Ovary (tissue), 9 donors: ENCODE measurements around the gene BIN1. TPM values are rescaled to one million over a fixed set of nuclear protein-coding genes. Genes with fewer than 3 reads are reported as not detected.

ENCODE experiments used
- DNase-seq, 5 donors: peaks; one replicate each; pipeline ENCODE4 v3.0.0-alpha.2; 2019 to 2020
- H3K27ac ChIP-seq, 2 donors: fragments of 200-600 bp; one replicate each; pipeline versions ENCODE4 v1.5.1 to v1.8.0; 2019 to 2022
- H3K27me3 ChIP-seq: fragments of 200-600 bp; one replicate; pipeline ENCODE4 v1.8.0; 2022
- H3K36me3 ChIP-seq: fragments of 200-600 bp; sonication (generic); one replicate; pipeline ENCODE4 v1.5.1; 2019
- H3K4me1 ChIP-seq: one replicate; pipeline ENCODE4 v1.8.1; 2013; ENCODE audit warnings: mild to moderate bottlenecking, moderate library complexity; ENCODE audit not compliant: insufficient read depth
- H3K4me3 ChIP-seq: fragments of 200-600 bp; sonication (generic); one replicate; pipeline ENCODE4 v1.5.1; 2017
- H3K9me3 ChIP-seq, 2 donors: fragments of 200-600 bp in 1 of 2; sonication (generic) in 1 of 2; one replicate each; pipeline versions ENCODE4 v1.5.1 to v1.8.1; 2013 to 2019; ENCODE audit warnings: mild to moderate bottlenecking in 1 of 2, moderate library complexity in 1 of 2
- EP300 ChIP-seq: sonication (generic); formaldehyde crosslinking; IDR thresholded peaks from one replicate; pipeline ENCODE4 v1.6.1; 2017; ENCODE audit warnings: antibody characterized with exemption
- POLR2A ChIP-seq: fragments of 450-650 bp; IDR thresholded peaks from one replicate; pipeline ENCODE4 v1.6.1; 2017; ENCODE audit warnings: antibody characterized with exemption, mild to moderate bottlenecking, moderate library complexity
- WGBS, 3 donors: extraction: QIAGEN DNeasy Blood & Tissue Kit in 1 of 3; methylation state at CpG; one replicate each; pipeline versions ENCODE4 v1.1.5 to v1.1.7; 2013 to 2017; 5-methylcytosine and 5-hydroxymethylcytosine counted together
- intact Hi-C, 4 donors: fragments of 100-400 bp; cut with DNase I; formaldehyde crosslinking; loops; one replicate each; pipeline versions ENCODE4 v1.11.0 to v1.15.1; 2022 to 2023
- polyA plus RNA-seq, 2 donors: library from polyadenylated mRNA; stranded (reverse); fragments of 200-250 nt in 1 of 2; fragments of 350-450 nt in 1 of 2; fragmentation: Illumina TruSeq in 1 of 2; extraction: RNeasy Lipid Tissue Mini Kit (QIAGEN cat#74804) in 1 of 2; gene quantifications; one replicate each; pipeline ENCODE4 v1.2.3, GENCODE V29; 2013 to 2014
- total RNA-seq, 7 donors: library from RNA; depleted of rRNA in 2 of 7; stranded (reverse); fragments of >200 nt in 2 of 7; fragmentation: NEBNext Ultra II Directional in 3 of 7; extraction: Animal tissue kit (Norgen Biotek cat#: 25700) in 3 of 7; gene quantifications; one replicate each; pipeline versions ENCODE4 v1.1.0 to v1.2.4, GENCODE V29; 2016 to 2023
- TF ChIP-seq, protein P1 (sequence below), 3 donors: fragments of 450-650 bp in 2 of 3; fragments of 200-600 bp in 1 of 3; IDR thresholded peaks; one replicate each; pipeline versions ENCODE4 v1.5.1 to v1.8.0; 2016 to 2022; ENCODE audit warnings: antibody characterized with exemption in 3 of 3, mild to moderate bottlenecking in 1 of 3
- donor health status: DM: no; HTN: no; CAD: no; lungs with moderate emphysema.
- donor health status: DM: no; HTN: no; CAD: no.
- donor health status: Bipolar disorder and iron deficiency.
- donor health status: DM: yes; HTN: yes; CAD: no.
- donor health status: DM: no; HTN: no; CAD: no.
- donor health status: DM: yes; HTN: yes; CAD: no.

The BIN1 gene
- total and polyA plus RNA-seq, 9 donors, result 16.7 to 77.3 (median 54.0) TPM

DNA sequence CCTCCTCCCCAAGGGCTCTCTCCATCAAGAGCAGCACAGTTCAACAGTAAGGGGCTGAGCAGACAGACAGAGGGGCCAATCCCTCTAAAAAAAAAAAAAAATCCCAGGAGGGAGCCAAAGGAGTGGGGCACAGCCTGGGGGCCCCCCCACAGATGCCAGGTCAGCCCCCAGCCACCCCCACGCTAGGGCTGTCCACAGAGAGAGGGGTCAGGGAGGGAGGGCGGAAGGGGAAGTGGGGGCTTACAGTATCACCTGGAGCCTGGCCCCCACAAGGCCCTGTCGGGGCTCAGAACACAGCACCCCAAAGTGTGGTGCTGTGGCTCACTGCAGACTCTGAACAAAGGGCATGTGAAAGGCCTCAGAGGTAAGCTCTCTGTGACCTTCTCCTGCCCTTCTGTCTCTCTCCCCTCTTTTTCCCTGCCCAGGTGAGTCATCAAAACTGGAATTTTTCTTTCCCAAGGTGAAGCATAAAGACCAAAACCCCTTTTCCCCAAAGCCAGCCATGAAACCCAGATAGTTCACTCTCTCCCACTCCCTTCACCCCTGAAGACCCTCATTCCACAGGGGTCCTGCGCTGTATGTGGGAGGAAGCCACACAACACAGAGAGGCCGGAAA, 13.9 kb downstream of the BIN1 start:
- H3K4me3 ChIP-seq, result no peak overlapping the region
- H3K27me3 ChIP-seq, result no peaks in the 10 kb centered on the region
- intact Hi-C loops, result loop anchor here in 1 of 4 donors (10.0 kb wide), 1 partner anchor 202 kb away; the partner anchor contains the start of gene ERCC3
- no peak overlapping the region for H3K27ac ChIP-seq
- TF ChIP-seq POLR2A, result no peak
- no peak for TF ChIP-seq EP300
- TF ChIP-seq, protein P1, sequence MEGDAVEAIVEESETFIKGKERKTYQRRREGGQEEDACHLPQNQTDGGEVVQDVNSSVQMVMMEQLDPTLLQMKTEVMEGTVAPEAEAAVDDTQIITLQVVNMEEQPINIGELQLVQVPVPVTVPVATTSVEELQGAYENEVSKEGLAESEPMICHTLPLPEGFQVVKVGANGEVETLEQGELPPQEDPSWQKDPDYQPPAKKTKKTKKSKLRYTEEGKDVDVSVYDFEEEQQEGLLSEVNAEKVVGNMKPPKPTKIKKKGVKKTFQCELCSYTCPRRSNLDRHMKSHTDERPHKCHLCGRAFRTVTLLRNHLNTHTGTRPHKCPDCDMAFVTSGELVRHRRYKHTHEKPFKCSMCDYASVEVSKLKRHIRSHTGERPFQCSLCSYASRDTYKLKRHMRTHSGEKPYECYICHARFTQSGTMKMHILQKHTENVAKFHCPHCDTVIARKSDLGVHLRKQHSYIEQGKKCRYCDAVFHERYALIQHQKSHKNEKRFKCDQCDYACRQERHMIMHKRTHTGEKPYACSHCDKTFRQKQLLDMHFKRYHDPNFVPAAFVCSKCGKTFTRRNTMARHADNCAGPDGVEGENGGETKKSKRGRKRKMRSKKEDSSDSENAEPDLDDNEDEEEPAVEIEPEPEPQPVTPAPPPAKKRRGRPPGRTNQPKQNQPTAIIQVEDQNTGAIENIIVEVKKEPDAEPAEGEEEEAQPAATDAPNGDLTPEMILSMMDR (IDR thresholded peaks at IDR 0.05), result no peak
- peaks cover 14% of the 10 kb centered on the region for H3K4me1 ChIP-seq
- 93 to 98% (median 93%) methylated on average over 5 of the region's 5 CpGs for WGBS, 3 donors
- H3K36me3 ChIP-seq, result no peaks in the 10 kb centered on the region
- H3K9me3 ChIP-seq, result no peaks in the 10 kb centered on the region
- DNase-seq, result peak in 1 of 5 donors; percentile 10

DNA sequence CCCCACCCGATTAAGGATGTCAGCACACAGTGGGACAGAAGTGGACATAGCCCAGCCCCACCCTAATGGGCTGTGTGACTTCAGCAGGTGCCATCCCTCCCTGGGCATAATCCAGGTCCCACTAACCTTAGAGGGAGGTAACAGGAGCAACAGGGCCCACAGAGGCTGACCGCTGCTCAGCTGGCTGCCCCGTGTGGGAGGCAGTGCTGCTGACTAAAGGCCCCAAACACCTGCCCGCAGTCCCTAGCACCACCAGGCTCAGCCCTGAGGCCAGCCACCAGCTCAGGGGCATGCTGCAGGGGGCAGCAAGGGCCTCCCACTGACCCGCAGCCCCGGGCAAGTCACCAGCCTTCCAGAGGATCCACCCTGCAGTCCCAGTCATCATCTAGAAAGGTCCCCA, 14.6 kb downstream of the BIN1 start:
- Histone ChIP-seq H3K27me3 (no peaks in the 10 kb centered on the region), H3K4me1 (peaks cover 16% of the 10 kb centered on the region), H3K27ac (no peak overlapping the region), H3K4me3 (no peak overlapping the region), H3K36me3 (no peaks in the 10 kb centered on the region), H3K9me3 (no peaks in the 10 kb centered on the region)
- 87 to 93% (median 91%) methylated on average over 4 to 6 of the region's 6 CpGs for WGBS, 3 donors
- DNase-seq, result peak in 1 of 5 donors; percentile 13
- no peak for TF ChIP-seq POLR2A
- no peak for TF ChIP-seq EP300
- TF ChIP-seq, protein P1 (IDR thresholded peaks at IDR 0.05), result no peak
- intact Hi-C loops, result loop anchor here in 1 of 4 donors (10.0 kb wide), 1 partner anchor 202 kb away; the partner anchor contains the start of gene ERCC3

DNA sequence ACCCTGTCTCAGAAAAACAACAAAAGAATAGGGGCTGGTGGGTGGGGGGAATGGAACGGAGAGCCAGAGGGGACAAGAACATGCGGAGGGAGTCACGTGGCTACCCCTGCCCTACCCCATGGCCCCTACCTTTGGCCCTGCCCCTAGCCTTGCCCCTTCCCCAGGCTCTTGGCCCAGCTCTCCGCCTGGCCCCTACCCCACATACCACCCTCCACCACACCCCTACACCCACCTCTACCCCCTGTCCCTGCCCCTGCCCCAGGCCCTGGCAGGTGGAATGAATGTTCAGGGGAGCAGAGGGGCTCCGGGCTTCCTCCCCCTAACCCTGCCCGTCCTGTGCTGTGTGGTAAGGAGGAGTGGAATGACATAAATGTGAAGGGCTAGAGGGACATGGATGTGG, 15.1 kb downstream of the BIN1 start:
- TF ChIP-seq EP300 (no peak), POLR2A (no peak)
- TF ChIP-seq, protein P1 (IDR thresholded peaks at IDR 0.05), result no peak
- Histone ChIP-seq H3K4me3 (no peak overlapping the region), H3K27ac (no peak overlapping the region), H3K27me3 (no peaks in the 10 kb centered on the region), H3K9me3 (no peaks in the 10 kb centered on the region), H3K36me3 (no peaks in the 10 kb centered on the region), H3K4me1 (peaks cover 17% of the 10 kb centered on the region)
- 90 to 93% (median 92%) methylated on average over 6 of the region's 6 CpGs for WGBS, 3 donors
- intact Hi-C loops, result loop anchor here in 1 of 4 donors (10.0 kb wide), 1 partner anchor 203 kb away; the partner anchor contains the start of gene ERCC3
- peak in 1 of 5 donors; percentile 16 for DNase-seq

DNA sequence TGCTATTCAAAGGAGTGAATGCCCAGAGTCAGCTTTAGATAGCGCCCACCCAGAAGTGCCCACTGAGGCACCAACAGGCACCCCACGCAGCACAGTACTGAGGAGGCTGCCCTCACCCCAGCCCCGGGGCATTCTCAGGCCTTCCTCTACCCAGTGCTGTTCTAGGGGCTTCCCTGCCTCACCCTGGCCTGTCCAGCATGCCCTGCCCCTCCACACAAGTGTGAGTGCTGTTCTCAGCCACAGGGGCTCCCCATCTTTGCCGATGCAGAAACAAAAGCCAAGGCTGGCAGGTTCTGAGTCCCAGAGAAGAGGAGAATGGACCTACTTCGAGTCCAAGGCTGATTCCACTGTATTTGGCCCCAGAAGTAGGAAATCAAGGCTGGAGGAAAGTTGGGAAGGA, 15.8 kb downstream of the BIN1 start:
- Histone ChIP-seq H3K4me3 (no peak overlapping the region), H3K4me1 (peaks cover 20% of the 10 kb centered on the region), H3K9me3 (no peaks in the 10 kb centered on the region), H3K36me3 (no peaks in the 10 kb centered on the region), H3K27me3 (no peaks in the 10 kb centered on the region), H3K27ac (no peak overlapping the region)
- 86 to 94% (median 91%) methylated on average over 5 of the region's 5 CpGs for WGBS, 3 donors
- TF ChIP-seq EP300 (no peak), POLR2A (no peak)
- TF ChIP-seq, protein P1 (IDR thresholded peaks at IDR 0.05), result no peak
- DNase-seq, result no peak
- intact Hi-C loops, result loop anchor here in 1 of 4 donors (10.0 kb wide), 1 partner anchor 204 kb away; the partner anchor contains the start of gene ERCC3
